ENCODE data around the gene TPI1. TPM values are rescaled to one million over a fixed set of nuclear protein-coding genes. Genes with fewer than 3 reads are reported as not detected.
"Not testable (repeated sequence)": the region's sequence is repeated elsewhere in the genome, so short reads cannot be mapped to it uniquely, and the experiment has no call there.

Gene TPI1
- total RNA-seq, 1 donor from 2014 or later: 482 TPM

DNA sequence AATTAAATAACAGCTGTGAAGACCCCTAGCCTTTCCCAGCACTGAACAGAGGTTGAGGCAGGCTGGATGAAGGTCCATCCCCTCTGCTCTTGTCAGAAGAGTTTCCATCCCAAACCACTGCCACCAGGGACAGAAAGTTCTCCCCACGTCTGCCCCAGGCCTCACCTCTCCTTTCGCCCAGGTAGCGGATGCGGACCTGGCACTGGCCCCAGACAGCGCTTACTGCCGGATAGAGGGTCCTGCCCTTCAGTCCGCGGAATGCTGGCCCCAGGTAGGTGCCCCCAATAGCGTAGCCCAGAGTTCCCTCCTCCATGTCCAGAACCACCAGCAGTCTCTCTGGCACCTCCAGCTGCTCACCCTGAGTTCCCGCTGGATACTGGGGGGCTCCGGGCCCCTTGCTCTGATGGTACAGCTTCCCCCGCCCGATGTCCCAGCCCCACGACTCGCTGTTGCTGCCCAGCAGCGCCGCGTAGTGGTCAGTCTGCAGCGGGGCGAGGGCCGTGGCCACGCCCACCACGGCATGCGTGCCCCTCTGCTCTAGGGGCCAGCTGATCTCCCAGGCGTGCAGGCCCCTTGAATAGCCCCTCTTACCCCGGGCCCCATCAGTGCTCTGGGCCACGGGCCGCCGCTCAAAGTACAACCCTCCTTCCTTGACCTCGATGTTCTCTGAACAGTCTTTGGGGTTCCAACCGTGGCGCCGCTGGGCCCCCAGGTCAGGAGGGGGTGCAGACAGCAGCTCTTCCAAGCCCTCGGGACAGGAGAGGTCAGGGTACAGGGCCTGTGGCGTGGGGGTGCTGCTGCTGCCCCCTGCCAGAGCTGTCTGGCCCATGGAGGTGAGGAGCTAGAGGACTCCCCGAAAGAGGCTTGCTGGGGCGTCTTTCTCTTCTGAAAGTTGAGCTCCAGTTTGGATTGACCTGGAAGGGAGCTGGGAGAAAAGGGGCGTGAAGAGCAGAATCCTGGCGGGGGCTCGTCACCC lies 5.0 kb downstream of the TPI1 start:
- intact Hi-C loops (cut with DNase I): loop anchor here (1.0 to 5.0 kb wide), 5 partner anchors 19 to 235 kb away; partner anchors contain the start of genes C1RL, CDCA3, LRRC23 and RNU7-1

DNA sequence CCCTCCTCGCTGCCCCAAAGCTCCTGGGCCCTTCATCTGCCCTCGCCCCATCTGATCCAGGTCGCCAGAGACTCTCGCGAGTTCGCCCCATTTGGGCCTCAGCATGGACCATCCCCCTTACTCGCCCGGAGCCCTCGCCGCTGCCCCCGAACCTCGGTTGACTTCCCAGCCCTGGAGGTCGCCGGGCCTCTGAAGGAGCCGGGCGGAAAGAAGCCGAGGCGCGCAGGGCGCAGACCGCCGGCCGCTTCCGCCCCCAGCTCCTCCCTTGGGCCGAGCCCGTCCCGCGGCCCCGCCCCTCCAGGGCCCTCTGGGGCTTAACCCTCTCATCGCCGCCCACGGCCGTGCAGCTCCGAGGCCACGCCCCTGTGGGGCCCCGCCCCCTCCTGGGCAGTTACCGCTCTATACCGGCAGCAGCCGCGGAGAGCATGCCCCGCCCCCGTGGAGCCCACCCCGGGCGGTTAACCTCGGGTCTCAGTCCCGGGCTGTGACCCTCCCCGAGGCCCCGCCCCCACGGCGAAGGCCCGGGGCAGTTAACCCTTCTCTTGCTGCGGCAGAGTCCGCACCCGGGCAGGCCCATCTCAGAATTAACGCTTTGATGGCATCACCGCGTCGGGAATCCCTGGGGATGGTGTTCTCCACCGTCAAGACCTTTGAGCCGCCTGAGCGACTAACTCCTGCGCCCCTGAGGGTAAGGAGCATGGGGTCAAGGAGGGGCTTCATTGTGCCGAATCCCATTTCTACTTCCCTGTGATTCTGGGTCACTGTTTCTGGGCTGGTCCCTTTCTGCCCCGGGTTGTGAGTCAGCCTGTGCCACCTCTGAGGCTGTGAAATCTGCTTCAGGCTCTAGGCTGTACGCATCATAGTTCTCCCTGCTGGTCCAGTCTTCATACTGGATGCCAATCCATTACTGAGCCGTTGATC lies 6.0 kb downstream of the TPI1 start, which contains the start of gene SPSB2:
TSS of gene SPSB2 (minus strand) at position 210 of the 921 bp plus-strand sequence. CDS start 402 bp downstream, outside the sequence.
- intact Hi-C loops (cut with DNase I): loop anchor here (1.0 to 5.0 kb wide), 5 partner anchors 18 to 234 kb away; partner anchors contain the start of genes C1RL, CDCA3, LRRC23 and RNU7-1
- TF ChIP-seq, protein P1, sequence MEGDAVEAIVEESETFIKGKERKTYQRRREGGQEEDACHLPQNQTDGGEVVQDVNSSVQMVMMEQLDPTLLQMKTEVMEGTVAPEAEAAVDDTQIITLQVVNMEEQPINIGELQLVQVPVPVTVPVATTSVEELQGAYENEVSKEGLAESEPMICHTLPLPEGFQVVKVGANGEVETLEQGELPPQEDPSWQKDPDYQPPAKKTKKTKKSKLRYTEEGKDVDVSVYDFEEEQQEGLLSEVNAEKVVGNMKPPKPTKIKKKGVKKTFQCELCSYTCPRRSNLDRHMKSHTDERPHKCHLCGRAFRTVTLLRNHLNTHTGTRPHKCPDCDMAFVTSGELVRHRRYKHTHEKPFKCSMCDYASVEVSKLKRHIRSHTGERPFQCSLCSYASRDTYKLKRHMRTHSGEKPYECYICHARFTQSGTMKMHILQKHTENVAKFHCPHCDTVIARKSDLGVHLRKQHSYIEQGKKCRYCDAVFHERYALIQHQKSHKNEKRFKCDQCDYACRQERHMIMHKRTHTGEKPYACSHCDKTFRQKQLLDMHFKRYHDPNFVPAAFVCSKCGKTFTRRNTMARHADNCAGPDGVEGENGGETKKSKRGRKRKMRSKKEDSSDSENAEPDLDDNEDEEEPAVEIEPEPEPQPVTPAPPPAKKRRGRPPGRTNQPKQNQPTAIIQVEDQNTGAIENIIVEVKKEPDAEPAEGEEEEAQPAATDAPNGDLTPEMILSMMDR (IDR thresholded peaks at IDR 0.05): no peak

More for the DNA sequence above, 5.0 kb downstream of the TPI1 start:
- Histone ChIP-seq H3K27me3 (no peaks in the 10 kb centered on the region), H3K27ac (peak overlapping the region; percentile 85 to 92), H3K4me3 (peak overlapping the region; percentile 82 to 90), H3K4me1 (peaks cover 14 to 30% of the 10 kb centered on the region in 2 donors), H3K36me3 (peaks cover 17 to 19% of the 10 kb centered on the region in 2 donors), H3K9me3 (no peaks in the 10 kb centered on the region)
- peak in 1 of 2 donors; percentile 92 for DNase-seq (ENCODE audit: low spot score in 2 of 2)
- TF ChIP-seq, protein P1 (IDR thresholded peaks at IDR 0.05): peak; percentile 90 to 98 (median 97)

DNA sequence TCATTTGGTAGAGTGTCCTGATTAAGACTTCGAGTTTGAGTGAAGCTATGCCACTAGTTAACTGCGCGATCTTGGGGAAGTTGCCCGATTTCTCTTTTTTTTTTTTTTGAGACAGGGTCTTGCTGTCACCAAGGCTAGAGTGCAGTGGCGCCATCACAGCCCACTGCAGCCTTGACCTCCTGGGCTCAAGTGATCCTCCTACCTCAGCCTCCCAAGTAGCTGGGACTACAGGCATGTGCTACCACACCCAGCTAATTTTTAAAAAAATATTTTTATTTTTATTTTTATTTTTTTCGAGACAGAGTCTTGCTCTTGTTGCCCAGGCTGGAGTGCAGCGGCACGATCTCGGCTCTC lies 6.7 kb downstream of the TPI1 start:
- H3K9me3 ChIP-seq; H3K27me3 ChIP-seq; DNase-seq (ENCODE audit: low spot score in 2 of 2): not testable (repeated sequence)
- Histone ChIP-seq H3K4me1 (peaks cover 10 to 21% of the 10 kb centered on the region in 2 donors), H3K27ac (peak overlapping the region; percentile 85 to 92), H3K4me3 (peak overlapping the region; percentile 82 to 90), H3K36me3 (peaks cover 17 to 19% of the 10 kb centered on the region in 2 donors)
- intact Hi-C loops (cut with DNase I): loop anchor here (5.0 kb wide), 1 partner anchor 233 kb away; the partner anchor contains the start of gene C1RL

More for the DNA sequence above, 6.0 kb downstream of the TPI1 start, which contains the start of gene SPSB2:
- H3K9me3 ChIP-seq: no peaks in the 10 kb centered on the region
- no peaks in the 10 kb centered on the region for H3K27me3 ChIP-seq
- peak within 1 kb of the TSS; percentile 82 to 90 for H3K4me3 ChIP-seq
- H3K36me3 ChIP-seq: peaks cover 17 to 19% of the 10 kb centered on the region in 2 donors
- peak within 1 kb of the TSS; percentile 85 to 92 for H3K27ac ChIP-seq
- peaks cover 13 to 28% of the 10 kb centered on the region in 2 donors for H3K4me1 ChIP-seq
- DNase-seq (ENCODE audit: low spot score in 2 of 2): peak; percentile 85 to 99

DNA sequence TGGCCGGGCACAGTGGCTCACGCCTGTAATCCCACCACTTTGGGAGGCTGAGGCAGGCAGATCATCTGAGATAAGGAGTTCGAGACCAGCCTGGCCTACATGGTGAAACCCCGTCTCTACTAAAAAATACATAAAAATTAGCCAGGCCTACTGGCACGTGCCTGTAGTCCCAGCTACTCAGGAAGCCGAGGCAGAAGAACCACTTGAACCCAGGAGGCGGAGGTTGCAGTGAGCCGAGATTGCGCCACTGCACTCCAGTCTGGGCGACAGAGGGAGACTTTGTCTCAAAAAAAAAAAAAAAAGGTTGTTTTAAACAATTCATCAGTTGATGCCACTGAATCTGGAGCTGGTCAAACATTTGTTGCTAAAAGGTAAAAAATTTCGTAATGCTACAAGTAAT lies 12.5 kb downstream of the TPI1 start:
- intact Hi-C loops (cut with DNase I); H3K4me3 ChIP-seq; DNase-seq (ENCODE audit: low spot score in 2 of 2); H3K27ac ChIP-seq; H3K9me3 ChIP-seq; H3K27me3 ChIP-seq; H3K4me1 ChIP-seq: not testable (repeated sequence)
- peaks cover 9 to 15% of the 10 kb centered on the region in 2 donors for H3K36me3 ChIP-seq

DNA sequence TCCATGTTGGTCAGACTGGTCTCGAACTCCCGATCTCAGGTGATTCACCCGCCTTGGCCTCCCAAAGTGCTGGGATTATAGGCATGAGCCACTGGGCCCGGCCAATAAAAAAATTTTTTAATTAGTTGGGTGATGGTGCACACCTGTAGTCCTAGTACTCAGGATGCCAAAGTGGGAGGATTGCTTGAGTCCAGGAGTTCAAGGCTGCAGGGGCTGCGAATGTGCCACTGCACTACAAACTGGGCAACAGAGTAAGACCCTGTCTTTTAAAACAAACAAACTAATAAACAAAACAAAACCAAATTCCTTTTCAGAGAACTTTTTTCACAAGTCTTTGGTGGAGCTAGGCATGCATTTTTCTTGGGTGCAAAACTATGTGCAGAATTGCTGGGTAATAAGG lies 15.9 kb downstream of the TPI1 start:
- TF ChIP-seq, protein P1 (IDR thresholded peaks at IDR 0.05): no peak
- DNase-seq (ENCODE audit: low spot score in 2 of 2): no peak
- H3K36me3 ChIP-seq: peaks cover 12 to 18% of the 10 kb centered on the region in 2 donors

DNA sequence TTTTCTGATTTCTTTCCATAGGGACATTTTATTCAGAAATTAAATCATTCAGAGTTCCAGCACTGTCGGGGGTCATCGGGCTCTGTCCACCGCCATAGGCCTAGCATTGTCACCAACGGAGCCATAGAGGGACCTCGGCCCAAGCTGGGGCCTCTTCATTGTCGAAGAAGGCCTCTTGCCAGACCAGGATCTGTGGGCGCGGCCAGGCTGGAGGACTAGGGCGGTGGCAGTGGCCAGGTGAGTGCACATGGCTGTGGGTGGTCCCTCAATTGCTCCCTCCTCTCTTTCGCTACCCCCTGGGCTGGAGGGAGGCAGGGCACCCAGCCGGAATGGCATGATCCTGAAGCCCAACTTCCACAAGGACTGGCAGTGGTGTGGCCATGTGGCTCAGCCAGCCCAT lies 16.4 kb downstream of the TPI1 start:
- Histone ChIP-seq H3K36me3 (peaks cover 12 to 19% of the 10 kb centered on the region in 2 donors), H3K9me3 (no peaks in the 10 kb centered on the region), H3K27me3 (no peaks in the 10 kb centered on the region), H3K4me3 (no peak overlapping the region), H3K4me1 (no peaks in the 10 kb centered on the region), H3K27ac (no peak overlapping the region)
- intact Hi-C loops (cut with DNase I): no loop called here
- no peak for DNase-seq (ENCODE audit: low spot score in 2 of 2)
- TF ChIP-seq, protein P1 (IDR thresholded peaks at IDR 0.05): no peak

More for the DNA sequence above, 15.9 kb downstream of the TPI1 start:
- Histone ChIP-seq H3K9me3 (no peaks in the 10 kb centered on the region), H3K27me3 (no peaks in the 10 kb centered on the region), H3K27ac (no peak overlapping the region), H3K4me1 (no peaks in the 10 kb centered on the region), H3K4me3 (no peak overlapping the region)
- intact Hi-C loops (cut with DNase I): no loop called here
